Lung microvascular endothelial cell (primary cell): ENCODE measurements around the gene CNDP2. TPM values are rescaled to one million over a fixed set of nuclear protein-coding genes. Genes with fewer than 3 reads are reported as not detected.
A peak's percentile ranks its signal among the peaks of the same experiment; 100 is the strongest.
"Not testable (repeated sequence)": the region's sequence is repeated elsewhere in the genome, so short reads cannot be mapped to it uniquely, and the experiment has no call there.

ENCODE experiments used
- DNase-seq, 2 donors: peaks; one replicate each; pipeline versions ENCODE4 v3.0.0 to v3.0.0-alpha.2; 2010; ENCODE audit warnings: low read depth in 2 of 2
- total RNA-seq: library from RNA; depleted of rRNA; stranded (reverse); fragments of >200 nt; gene quantifications from 2 replicates; pipeline ENCODE4 v1.2.1, GENCODE V29; 2014

The CNDP2 gene
- total RNA-seq, 1 donor from 2014 or later, result 68.5 TPM

GRCh38 chr18:74534981-74535649 is 39.0 kb downstream of the CNDP2 start:
- no peak for DNase-seq

GRCh38 chr18:74539289-74539688 is 43.1 kb downstream of the CNDP2 start:
- no peak for DNase-seq

DNA sequence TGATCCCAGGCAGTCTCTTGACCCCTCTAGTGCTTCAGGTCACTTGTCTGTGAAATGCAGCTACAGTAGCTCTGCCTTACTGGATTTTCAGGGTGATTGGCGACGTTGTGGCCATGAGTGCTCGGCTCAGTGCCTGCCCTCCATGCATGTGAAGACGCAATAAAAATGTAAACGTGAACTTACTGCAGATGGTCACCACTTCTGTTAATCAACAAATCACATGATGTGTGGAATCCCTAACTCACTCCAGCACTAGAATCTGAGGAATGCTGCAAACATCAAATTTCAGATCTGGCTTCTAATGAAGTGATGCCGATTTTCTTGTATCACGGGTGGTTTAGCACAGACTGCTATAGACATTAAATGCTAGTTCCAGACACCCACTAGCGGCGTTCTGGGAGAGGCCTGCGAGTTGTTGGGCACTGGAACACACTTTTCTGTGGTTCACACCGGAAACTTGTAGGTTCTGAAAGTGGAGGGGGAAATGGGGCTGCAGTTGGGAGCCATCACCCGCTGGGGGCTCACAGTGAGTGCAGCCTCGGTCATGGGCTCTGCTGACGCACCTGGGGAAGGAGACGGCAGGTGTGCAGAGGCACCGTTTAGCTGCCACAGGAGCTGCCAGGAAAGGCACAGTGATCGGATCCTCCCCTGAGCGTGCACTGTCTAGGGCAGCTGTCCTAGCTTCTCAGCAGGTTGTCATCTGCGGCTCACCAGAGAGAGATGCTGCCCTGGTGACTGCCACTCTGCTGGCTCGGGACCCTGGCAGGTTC is 44.7 kb downstream of the CNDP2 start:
- DNase-seq, result no peak

GRCh38 chr18:74541703-74542555 is 45.8 kb downstream of the CNDP2 start:
- peak in 1 of 2 donors; percentile 14 for DNase-seq

DNA sequence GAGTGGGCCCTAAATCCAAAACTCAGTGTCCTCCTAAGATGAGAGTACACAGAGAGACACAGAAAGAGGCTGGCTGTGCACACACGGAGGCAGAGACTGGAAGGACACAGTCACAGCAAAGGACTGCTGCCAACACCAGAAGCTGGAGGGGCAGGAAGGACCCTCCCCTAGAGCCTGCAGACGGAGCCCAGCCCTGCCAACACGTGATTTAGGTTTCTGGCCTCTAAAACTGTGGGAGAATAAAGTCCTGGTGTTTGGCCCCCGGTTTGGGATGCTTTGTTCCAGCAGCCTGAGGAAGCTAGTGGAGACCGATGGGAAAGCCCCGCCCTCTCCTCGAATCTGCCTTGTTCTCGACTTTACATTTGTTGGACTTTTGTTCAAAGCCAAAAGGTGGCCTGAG is 48.7 kb downstream of the CNDP2 start:
- DNase-seq, result no peak

DNA sequence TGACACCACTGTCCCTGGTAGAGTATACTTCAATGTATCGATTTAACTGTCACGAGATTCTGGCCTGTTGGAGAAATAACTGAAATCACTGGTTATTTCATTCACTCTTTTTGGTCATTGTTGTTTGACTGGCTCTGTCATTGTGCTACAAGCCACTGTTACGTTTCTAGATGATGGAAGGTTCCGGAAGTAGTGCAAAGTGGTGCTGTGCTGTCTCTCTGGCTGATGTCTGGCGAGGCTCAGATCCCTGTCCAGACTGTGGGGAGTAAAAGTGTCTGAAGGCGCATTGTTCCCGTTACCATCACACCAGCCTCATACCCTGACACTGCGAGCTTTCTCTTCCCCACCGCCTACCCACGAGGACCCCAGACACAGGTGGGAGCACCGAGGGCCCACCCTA is 49.8 kb downstream of the CNDP2 start:
- DNase-seq, result no peak

GRCh38 chr18:74546751-74547530 is 50.8 kb downstream of the CNDP2 start:
- peak in 1 of 2 donors; percentile 78 for DNase-seq

DNA sequence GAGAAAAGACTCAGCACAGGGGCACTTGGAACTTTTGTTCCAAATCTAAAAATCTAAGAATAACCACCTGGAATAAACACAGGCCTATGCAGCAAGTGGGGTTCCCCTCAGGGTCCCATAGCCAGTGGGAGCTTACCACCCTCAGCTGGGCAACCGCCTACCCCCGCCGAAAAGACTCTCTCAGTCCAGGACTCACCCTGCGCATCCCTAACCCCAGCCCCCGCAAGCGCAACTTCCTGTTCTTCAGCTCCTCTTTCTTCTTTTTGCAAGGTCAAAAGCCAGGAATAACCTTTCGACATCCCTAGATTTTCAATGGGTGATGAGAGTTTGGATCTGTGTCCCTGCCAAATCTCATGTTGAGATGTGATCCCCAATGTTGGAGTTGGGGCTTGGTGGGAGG is 51.7 kb downstream of the CNDP2 start:
- DNase-seq, result no peak

- DNase-seq, result no peak
These were observed 53.5 kb downstream of the CNDP2 start for GRCh38 chr18:74549591-74550104.

DNA sequence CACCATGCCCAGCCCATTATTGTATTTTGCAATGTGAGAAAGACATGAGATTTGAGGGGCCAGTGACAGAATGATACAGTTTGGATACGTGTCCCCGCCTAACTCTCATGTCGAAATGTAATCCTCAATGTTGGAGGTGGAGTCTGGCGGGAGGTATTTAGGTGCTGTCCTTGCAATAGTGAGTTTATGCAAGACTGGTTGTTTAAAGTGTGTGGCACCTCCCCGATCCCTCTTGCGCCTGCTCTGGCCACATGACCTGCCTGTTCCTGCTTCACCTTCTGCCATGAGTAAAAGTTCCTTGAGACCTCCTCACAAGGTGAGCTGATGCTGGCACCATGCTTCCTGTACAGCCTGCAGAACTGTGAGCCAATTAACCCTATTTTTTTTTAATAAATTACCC is 54.7 kb downstream of the CNDP2 start:
- DNase-seq, result no peak

DNA sequence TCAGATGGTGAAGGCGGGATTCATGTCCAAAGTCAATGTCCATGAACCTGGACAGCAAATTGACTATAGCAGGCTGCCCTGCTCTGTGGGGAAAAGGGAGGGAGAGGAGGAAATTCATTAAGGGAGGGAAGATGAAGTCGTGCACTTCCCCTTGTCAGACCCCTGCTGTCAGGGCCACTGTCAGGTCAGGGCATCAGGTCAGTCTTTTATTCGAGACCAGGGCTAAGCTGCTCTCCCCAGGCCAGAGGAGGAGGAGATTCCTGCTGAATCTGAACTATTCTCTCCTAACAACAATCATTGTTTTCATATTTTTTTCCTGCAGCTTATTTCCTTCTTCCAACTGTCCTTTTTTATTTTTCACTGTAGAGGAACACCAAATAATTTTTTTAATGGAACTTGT is 55.3 kb downstream of the CNDP2 start:
- no peak for DNase-seq

DNA sequence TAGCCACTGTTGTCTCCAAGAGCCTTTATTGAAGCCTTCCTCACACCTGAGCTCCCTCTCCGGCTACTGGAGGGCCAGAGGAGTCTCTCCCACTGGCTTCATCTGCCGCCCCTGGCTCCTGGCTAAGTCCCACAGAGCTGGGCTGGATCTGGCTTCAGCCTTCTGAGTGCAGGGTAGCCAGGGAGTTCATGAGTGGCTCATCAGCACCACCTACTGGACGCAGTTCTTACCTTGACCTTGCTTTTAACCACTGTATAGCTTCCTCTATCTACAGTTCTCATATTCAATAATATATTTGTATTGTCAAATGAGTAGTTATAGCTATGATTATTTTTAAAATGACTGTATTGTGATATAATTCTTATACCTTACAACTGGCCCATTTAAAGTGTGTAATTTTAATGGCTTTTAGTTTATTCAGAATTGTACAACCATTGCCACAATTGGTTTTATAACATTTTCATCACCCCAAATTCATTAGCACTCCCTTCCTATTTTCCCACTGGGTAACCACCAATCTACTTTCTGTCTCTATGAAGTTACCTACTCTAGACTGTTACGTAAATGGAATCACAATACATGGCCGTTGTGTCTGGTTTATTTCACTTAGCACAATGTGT is 55.9 kb downstream of the CNDP2 start:
- peak; percentile 87 to 89 for DNase-seq

DNA sequence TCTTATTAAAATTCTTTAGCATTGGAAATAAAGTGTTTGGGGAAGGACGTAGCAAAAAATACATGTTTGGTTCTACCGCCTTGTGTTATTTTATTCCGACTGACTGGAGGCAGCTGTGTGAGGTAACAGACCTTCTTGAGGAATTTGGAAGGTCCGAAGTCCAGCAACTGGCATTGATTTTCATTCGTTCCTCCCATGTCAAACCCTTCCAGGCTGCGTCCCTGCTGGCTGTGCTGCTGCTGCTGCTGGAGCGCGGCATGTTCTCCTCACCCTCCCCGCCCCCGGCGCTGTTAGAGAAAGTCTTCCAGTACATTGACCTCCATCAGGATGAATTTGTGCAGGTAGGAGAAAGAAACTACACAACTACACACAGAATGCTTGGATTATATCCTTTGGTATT is 60.0 kb downstream of the CNDP2 start:
- DNase-seq, result no peak

DNA sequence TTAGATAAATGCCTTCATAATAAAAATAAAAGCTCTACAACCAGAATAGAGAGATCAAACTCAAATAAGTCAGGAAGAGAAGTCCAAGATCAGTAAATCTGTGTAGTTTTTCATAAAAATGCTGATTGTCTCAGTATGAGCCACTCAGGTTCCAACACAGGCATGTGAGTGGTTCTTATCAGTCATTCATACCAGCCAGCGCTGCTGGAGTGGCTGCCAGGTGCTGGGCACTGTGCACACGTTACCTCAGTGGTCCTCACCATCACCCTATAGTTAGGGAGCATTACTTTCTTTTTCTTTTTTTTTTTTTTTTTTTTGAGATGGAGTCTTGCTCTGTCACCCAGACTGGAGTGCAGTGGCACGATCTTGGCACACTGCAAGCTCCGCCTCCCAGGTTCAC is 61.9 kb downstream of the CNDP2 start:
- no peak for DNase-seq

- DNase-seq, result no peak
These were observed 66.1 kb downstream of the CNDP2 start for GRCh38 chr18:74562131-74562730.

GRCh38 chr18:74562775-74563174 is 66.6 kb downstream of the CNDP2 start:
- no peak for DNase-seq

- DNase-seq, result no peak
These were observed 67.8 kb downstream of the CNDP2 start for GRCh38 chr18:74563999-74564398.

- DNase-seq, result not testable (repeated sequence)
These were observed 69.0 kb downstream of the CNDP2 start for GRCh38 chr18:74565164-74565563.

DNA sequence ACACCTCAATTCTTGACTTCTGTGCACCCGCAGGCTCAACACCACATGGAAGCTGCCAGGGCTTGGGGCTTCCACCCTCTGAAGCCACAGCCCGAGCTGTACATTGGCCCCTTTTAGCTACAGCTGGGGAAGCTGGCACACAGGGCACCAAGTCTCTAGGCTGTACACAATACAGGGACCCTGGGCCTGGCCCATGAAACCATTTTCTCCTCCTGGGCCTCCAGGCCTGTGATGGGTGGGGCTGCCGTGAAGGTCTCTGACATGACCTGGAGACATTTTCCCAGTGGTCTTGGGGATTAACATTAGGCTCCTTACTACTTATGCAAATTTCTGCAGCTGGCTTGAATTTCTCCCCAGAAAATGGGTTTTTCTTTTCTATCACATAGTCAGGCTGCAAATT is 69.8 kb downstream of the CNDP2 start:
- not testable (repeated sequence) for DNase-seq

DNA sequence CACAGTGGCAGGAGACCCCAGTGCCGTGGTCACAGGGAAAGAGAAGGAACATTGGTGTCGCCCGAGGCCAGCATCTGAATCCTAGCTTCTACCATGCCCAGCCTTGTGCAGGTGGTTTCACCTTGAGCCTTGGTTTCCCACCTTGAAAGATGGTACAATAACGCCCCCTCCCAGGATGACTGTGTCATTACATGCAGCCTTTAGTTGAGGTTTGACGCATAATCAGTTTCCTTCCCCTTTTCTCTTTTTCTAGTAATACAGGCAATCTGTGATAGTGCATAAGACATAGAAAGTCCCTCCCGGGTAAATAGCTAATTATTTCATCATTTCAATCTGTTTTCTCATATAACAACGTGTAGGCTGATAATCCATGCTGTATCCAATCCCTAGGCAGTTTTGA is 71.7 kb downstream of the CNDP2 start:
- DNase-seq, result no peak
